ENCODE measurements around the gene RNF114.
"Not testable (repeated sequence)": the region's sequence is repeated elsewhere in the genome, so short reads cannot be mapped to it uniquely, and the experiment has no call there.

RNF114 gene, protein sequence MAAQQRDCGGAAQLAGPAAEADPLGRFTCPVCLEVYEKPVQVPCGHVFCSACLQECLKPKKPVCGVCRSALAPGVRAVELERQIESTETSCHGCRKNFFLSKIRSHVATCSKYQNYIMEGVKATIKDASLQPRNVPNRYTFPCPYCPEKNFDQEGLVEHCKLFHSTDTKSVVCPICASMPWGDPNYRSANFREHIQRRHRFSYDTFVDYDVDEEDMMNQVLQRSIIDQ

DNA sequence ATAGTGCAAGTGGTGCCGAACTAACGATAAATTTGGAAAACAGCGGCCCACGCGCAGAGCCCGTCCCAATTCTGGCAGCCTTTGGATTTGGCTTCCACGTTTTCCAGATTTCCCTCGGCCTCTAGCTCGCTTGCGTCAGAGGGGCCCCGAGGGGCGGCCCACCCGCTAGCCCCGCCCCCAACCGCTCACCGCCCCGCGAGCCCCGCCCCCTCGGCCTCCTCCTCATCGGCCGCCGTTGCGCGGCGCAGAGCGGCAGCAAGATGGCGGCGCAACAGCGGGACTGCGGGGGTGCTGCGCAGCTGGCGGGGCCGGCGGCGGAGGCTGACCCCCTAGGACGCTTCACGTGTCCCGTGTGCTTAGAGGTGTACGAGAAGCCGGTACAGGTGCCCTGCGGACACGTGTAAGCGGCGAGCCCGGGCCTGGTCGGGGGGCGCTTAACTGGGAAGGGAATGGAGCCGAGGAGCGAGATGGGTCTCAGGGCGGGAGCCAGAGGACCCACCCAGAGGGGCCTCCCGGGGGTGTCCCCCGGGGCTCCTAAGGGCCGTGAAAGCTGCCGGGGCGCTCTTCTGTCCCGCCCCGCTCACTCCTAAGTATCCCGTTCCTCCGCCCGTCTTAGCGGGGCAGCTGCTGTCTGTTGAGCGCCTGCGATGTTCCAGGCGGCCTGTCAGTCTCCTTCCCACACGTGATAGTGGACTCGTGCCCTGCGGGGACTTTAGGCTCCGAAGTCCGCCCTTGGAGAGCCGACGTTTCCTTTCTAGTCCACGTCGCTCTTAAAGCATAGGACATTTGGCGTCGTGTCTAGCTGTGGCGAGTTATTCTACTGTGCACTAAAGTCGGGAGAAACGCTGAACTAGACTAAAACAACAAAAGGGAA lies at the start of gene RNF114:
Gene RNF114, plus strand, starts transcription at position 245 of the 874 bp plus-strand sequence. Its CDS starts 16 bp downstream, at position 261.
- peak; percentile 94 for DNase-seq

- DNase-seq: no peak
These were observed 49.5 kb upstream of the RNF114 start for GRCh38 chr20:49886571-49887213.

DNA sequence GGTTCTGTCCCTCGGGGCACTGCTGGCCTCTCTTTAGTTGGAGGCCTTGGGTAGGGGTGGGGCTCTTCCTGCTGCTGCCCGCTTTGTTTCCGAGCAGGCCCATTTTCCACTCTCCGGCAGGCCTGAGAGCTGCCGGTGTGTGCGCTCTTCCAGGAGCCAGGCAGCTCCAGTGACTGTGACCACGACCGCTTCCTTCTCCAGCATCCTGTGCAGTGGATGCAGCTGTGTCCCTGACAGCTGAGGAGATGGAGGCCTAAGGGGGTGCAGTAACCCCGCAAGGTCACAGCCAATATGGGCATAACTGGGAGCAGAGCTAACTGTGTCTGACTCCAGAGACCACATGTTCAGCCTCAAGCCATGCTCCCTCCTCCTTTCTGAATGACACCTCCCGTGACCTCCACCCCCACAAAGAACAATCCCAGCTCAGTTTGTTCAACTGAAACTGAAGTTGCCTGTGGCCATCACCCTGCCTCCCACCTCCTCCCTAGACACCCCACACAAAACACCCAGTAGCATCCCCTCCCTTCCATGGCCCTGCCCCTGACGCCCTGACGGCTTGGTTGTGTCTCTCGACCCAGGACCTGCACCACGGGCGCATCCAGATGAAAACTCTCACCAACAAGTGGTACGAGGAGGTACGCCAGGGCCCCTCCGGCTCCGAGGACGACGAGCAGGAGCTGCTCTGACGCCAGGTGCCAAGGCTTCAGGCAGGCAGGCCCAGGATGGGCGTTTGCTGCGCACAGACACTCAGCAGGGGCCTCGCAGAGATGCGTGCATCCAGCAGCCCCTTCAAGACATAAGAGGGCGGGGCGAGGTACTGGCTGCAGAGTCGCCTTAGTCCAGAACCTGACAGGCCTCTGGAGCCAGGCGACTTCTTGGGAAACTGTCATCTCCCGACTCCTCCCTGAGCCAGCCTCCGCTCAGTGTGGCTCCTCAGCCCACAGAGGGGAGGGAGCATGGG lies 48.7 kb upstream of the RNF114 start:
- no peak for DNase-seq

DNA sequence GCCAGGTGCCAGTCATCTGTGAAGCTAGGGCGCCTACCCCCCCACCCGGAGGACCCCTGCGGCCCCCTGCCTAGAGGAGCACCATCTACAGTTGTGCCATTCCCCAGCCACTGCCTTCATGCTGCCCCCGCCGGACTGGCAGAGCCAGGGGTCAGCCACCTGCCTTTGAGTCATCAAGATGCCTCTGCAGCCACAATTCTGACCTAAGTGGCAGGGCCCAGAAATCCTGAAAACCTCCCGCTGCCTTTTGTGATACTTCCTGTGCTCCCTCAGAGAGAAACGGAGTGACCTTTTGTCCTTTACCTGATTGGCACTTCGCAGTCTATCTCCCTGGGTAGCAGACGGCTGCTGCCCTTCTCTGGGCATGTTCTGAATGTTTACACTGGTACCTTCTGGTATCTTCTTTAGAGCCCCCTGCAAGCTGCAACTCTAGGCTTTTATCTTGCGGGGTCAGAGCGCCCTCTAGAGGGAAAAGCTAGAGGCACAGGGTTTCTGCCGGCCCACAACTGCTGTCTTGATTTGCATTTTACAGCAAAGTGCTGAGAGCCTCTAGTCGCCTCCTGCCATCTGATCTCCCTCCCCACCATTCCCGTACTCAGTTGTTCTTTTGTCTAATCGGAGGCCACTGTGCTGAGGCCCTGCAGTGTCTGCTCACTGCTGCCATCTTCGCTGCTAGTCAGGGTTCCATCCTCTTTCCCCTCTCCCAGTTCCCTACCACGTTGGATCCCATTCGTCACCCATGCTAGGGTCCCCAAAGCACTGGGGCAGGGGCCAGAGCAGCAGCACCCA lies 47.8 kb upstream of the RNF114 start:
- DNase-seq: peak; percentile 50

DNA sequence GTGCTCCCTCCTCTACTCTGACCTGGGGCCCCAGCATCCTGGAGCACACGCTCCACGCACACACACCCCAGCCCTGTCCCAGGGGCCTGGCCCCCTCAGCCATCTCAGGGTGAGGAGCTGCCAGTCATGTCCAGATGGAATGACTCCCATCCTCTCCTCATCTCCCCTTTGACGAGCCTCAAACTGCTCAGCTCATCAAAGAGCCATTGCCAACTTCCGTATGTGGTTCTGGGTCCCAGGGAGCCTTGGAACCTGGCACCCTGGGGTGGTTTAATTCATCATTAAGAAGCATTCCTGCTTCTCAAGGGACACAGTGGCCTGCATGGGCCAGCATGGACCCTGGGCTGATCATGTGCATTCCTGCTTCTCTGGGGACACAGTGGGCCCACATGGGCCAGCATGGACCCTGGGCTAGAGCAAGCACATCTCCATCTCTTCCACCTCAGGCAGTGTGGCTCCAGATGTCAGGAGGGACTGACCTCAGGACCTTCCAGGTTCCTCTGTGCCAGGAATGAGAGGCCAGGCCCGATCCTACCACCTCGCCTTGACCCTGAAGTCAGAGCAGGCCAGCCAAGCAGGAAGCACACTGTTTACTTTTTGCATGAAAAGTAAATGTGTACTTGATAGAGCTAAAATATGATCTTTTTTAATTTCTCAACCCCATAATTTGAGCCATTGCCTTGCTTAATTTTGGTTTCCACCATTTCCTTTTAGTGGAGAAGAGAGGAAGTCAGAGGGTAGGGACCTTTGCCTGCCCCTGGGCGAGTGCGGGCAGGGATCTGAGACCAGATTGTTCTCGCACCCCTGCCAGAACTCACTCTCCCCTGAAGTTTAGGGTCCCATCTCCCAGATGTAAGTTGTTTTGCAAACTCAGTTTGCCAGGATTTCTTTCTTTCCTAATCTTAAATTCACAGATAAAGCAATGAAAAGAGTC lies 46.9 kb upstream of the RNF114 start:
- DNase-seq: no peak

GRCh38 chr20:49889935-49890333 lies 46.3 kb upstream of the RNF114 start:
- DNase-seq: no peak

- no peak for DNase-seq
These were observed 45.5 kb upstream of the RNF114 start for GRCh38 chr20:49890471-49891361.

DNA sequence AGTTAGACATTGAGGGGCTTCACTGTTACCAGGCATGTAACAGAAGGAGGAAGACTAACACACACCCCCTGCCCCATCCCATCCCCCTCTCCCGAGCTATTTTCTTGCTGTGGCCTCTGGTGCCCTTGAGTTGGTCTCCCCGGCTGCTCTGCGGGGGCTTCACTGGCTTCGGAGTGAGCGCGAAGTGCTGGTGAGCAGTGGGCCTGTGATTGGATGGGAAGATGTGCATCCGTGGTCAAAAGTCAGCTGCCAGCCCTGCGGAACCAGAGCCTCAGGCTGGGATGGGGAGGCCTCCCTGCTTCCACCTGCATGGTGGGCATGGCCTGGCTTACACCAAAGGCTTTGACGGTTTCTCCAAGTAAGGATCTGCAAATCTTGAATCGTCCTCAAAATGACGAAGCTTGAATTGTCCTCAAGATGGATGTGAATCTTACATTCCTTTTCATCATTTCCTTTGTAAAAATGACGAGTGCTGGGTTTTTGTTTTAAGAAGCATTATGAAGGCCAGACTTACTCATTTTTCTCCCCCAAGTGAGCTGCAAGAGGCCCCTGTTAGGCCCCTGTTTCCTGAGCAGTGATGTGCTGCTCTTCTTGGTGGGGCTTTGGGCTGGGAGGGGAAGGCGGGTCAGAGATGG lies 44.6 kb upstream of the RNF114 start:
- no peak for DNase-seq

- no peak for DNase-seq
These were observed 43.9 kb upstream of the RNF114 start for GRCh38 chr20:49892260-49892659.

- no peak for DNase-seq
These were observed 43.4 kb upstream of the RNF114 start for GRCh38 chr20:49892817-49893216.

GRCh38 chr20:49893242-49894072 lies 42.7 kb upstream of the RNF114 start:
- no peak for DNase-seq

GRCh38 chr20:49894073-49894470 lies 42.1 kb upstream of the RNF114 start:
- no peak for DNase-seq

- not testable (repeated sequence) for DNase-seq
These were observed 40.6 kb upstream of the RNF114 start for GRCh38 chr20:49895474-49896093.

- no peak for DNase-seq
These were observed 40.0 kb upstream of the RNF114 start for GRCh38 chr20:49896204-49896603.

DNA sequence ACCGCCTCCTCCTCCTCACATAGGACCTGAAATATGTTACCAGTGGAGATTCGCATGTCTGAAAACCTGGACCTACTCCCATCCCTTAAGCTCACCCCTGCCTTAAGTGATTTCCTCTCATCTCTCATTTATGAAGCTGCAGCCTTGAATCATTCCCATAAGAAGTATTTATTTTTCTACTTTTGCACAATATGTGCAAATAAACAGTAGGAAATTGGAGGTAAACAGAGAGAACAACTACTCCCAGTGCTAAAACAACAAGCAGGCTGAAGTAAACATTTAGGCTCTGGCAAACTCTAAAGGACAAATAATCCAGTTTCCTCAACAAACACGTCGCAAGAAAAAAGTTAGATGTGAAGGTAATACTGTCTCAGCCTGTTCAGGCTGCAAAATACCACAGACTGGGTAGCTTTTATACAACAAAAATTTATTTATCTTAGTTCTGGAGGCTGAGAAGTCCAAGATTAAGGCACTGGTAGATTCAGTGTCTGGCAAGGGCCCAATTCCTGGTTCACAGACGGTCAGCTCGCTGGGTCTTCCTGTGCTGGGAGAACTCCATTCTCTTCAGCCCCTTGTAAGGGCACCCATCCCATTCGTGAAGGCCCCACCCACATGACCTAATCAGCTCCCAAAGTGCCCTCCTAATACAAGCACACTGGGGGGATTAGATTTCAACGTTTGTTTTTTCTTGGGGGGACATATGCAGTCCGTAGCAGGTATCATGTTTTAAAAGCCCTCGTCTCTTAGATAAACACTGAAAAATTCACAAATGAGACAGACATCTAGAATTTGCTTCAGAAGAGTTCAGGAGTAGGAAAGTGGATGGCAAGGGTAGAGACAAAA lies 36.4 kb upstream of the RNF114 start:
- DNase-seq: no peak

- no peak for DNase-seq
These were observed 34.6 kb upstream of the RNF114 start for GRCh38 chr20:49901588-49901987.
